ENCODE results near the gene PRKAG2.
"Not testable (repeated sequence)": the region's sequence is repeated elsewhere in the genome, so short reads cannot be mapped to it uniquely, and the experiment has no call there.

PRKAG2 gene

GRCh38 chr7:151539088-151539671 lies 337.7 kb downstream of the PRKAG2 start:
- DNase-seq (ENCODE audit: extremely low read depth, insufficient read length) = no peak
- Histone ChIP-seq H3K36me3 (ENCODE audit: control insufficient read depth, insufficient read depth, low read length) (no peaks in the 10 kb centered on the region), H3K27me3 (replicated peaks; ENCODE audit: control insufficient read depth, insufficient read depth, low read length) (no peaks in the 10 kb centered on the region), H3K4me3 (replicated peaks; ENCODE audit: low read depth, low read length) (no peak overlapping the region)
- TF ChIP-seq CTCF (IDR thresholded peaks at IDR 0.05; ENCODE audit: insufficient read depth, low read length, poor library complexity, severe bottlenecking) = no peak

GRCh38 chr7:151537818-151538561 lies 338.9 kb downstream of the PRKAG2 start:
- TF ChIP-seq CTCF (IDR thresholded peaks at IDR 0.05; ENCODE audit: insufficient read depth, low read length, poor library complexity, severe bottlenecking) = no peak

GRCh38 chr7:151536178-151536577 lies 340.7 kb downstream of the PRKAG2 start:
- DNase-seq (ENCODE audit: extremely low read depth, insufficient read length); H3K4me3 ChIP-seq (replicated peaks; ENCODE audit: low read depth, low read length); H3K36me3 ChIP-seq (ENCODE audit: control insufficient read depth, insufficient read depth, low read length); H3K27me3 ChIP-seq (replicated peaks; ENCODE audit: control insufficient read depth, insufficient read depth, low read length): not testable (repeated sequence)

More at GRCh38 chr7:151537818-151538561, 338.9 kb downstream of the PRKAG2 start:
- Histone ChIP-seq H3K27me3 (replicated peaks; ENCODE audit: control insufficient read depth, insufficient read depth, low read length) (no peaks in the 10 kb centered on the region), H3K36me3 (ENCODE audit: control insufficient read depth, insufficient read depth, low read length) (no peaks in the 10 kb centered on the region), H3K4me3 (replicated peaks; ENCODE audit: low read depth, low read length) (no peak overlapping the region)
- no peak for DNase-seq (ENCODE audit: extremely low read depth, insufficient read length)

GRCh38 chr7:151529842-151530241 lies 347.1 kb downstream of the PRKAG2 start:
- DNase-seq (ENCODE audit: extremely low read depth, insufficient read length) = no peak
- TF ChIP-seq CTCF (IDR thresholded peaks at IDR 0.05; ENCODE audit: insufficient read depth, low read length, poor library complexity, severe bottlenecking) = no peak
- Histone ChIP-seq H3K4me3 (replicated peaks; ENCODE audit: low read depth, low read length) (no peak overlapping the region), H3K36me3 (ENCODE audit: control insufficient read depth, insufficient read depth, low read length) (no peaks in the 10 kb centered on the region), H3K27me3 (replicated peaks; ENCODE audit: control insufficient read depth, insufficient read depth, low read length) (no peaks in the 10 kb centered on the region)

GRCh38 chr7:151524845-151525244 lies 352.1 kb downstream of the PRKAG2 start:
- H3K4me3 ChIP-seq (replicated peaks; ENCODE audit: low read depth, low read length) = no peak overlapping the region
- H3K27me3 ChIP-seq (replicated peaks; ENCODE audit: control insufficient read depth, insufficient read depth, low read length) = no peaks in the 10 kb centered on the region
- TF ChIP-seq CTCF (IDR thresholded peaks at IDR 0.05; ENCODE audit: insufficient read depth, low read length, poor library complexity, severe bottlenecking) = no peak
- H3K36me3 ChIP-seq (ENCODE audit: control insufficient read depth, insufficient read depth, low read length) = no peaks in the 10 kb centered on the region
- no peak for DNase-seq (ENCODE audit: extremely low read depth, insufficient read length)

GRCh38 chr7:151524331-151524730 lies 352.6 kb downstream of the PRKAG2 start:
- no peak for TF ChIP-seq CTCF (IDR thresholded peaks at IDR 0.05; ENCODE audit: insufficient read depth, low read length, poor library complexity, severe bottlenecking)
- no peak overlapping the region for H3K4me3 ChIP-seq (replicated peaks; ENCODE audit: low read depth, low read length)
- no peaks in the 10 kb centered on the region for H3K36me3 ChIP-seq (ENCODE audit: control insufficient read depth, insufficient read depth, low read length)
- no peaks in the 10 kb centered on the region for H3K27me3 ChIP-seq (replicated peaks; ENCODE audit: control insufficient read depth, insufficient read depth, low read length)
- no peak for DNase-seq (ENCODE audit: extremely low read depth, insufficient read length)
